ENCODE results near the gene SHANK3. TPM values are rescaled to one million over a fixed set of nuclear protein-coding genes. Genes with fewer than 3 reads are reported as not detected.

Gene SHANK3
- polyA plus RNA-seq (2013, experiment 1 of 2) = 25.5 TPM
- polyA plus RNA-seq (2013, experiment 2 of 2) = 17.5 TPM

- Histone ChIP-seq H3K27ac (ENCODE audit: low read depth, low read length, severe bottlenecking) (peak within 1 kb of the TSS; percentile 57), H3K9me3 (ENCODE audit: control insufficient read depth, low read length) (no peaks in the 10 kb centered on the region), H3K4me1 (ENCODE audit: control insufficient read depth, insufficient read depth, low read length, poor library complexity, severe bottlenecking) (peaks cover 8% of the 10 kb centered on the region), H3K4me3 (ENCODE audit: extremely low read depth, insufficient read depth, low read length, poor library complexity, severe bottlenecking) (peak within 1 kb of the TSS; percentile 46), H3K36me3 (ENCODE audit: control insufficient read depth, insufficient read depth, low read length) (peaks cover 11% of the 10 kb centered on the region)
- WGBS, 2 experiments (ENCODE audit: insufficient coverage in 2 of 2) = 69 to 77% methylated on average over 10 to 20 of the region's 23 CpGs
These were observed at the start of gene SHANK3 for GRCh38 chr22:50672471-50673230. Gene SHANK3, plus strand, starts transcription at chr22:50672823.

- Histone ChIP-seq H3K36me3 (ENCODE audit: control insufficient read depth, insufficient read depth, low read length) (peaks cover 7% of the 10 kb centered on the region), H3K27ac (ENCODE audit: low read depth, low read length, severe bottlenecking) (no peak overlapping the region), H3K9me3 (ENCODE audit: control insufficient read depth, low read length) (no peaks in the 10 kb centered on the region), H3K4me1 (ENCODE audit: control insufficient read depth, insufficient read depth, low read length, poor library complexity, severe bottlenecking) (peaks cover 16% of the 10 kb centered on the region), H3K4me3 (ENCODE audit: extremely low read depth, insufficient read depth, low read length, poor library complexity, severe bottlenecking) (no peak overlapping the region)
- 91 to 93% methylated on average over 13 to 14 of the region's 16 CpGs for WGBS, 2 experiments (ENCODE audit: insufficient coverage in 2 of 2)
These were observed 48.1 kb upstream of the SHANK3 start for GRCh38 chr22:50624347-50625130.

GRCh38 chr22:50625131-50625567 lies 47.5 kb upstream of the SHANK3 start:
- Histone ChIP-seq H3K4me1 (ENCODE audit: control insufficient read depth, insufficient read depth, low read length, poor library complexity, severe bottlenecking) (peaks cover 16% of the 10 kb centered on the region), H3K27ac (ENCODE audit: low read depth, low read length, severe bottlenecking) (no peak overlapping the region), H3K36me3 (ENCODE audit: control insufficient read depth, insufficient read depth, low read length) (peaks cover 7% of the 10 kb centered on the region), H3K4me3 (ENCODE audit: extremely low read depth, insufficient read depth, low read length, poor library complexity, severe bottlenecking) (no peak overlapping the region), H3K9me3 (ENCODE audit: control insufficient read depth, low read length) (no peaks in the 10 kb centered on the region)
- 97 to 98% methylated on average over 8 to 13 of the region's 14 CpGs for WGBS, 2 experiments (ENCODE audit: insufficient coverage in 2 of 2)

- no peaks in the 10 kb centered on the region for H3K9me3 ChIP-seq (ENCODE audit: control insufficient read depth, low read length)
- peaks cover 16% of the 10 kb centered on the region for H3K4me1 ChIP-seq (ENCODE audit: control insufficient read depth, insufficient read depth, low read length, poor library complexity, severe bottlenecking)
- H3K4me3 ChIP-seq (ENCODE audit: extremely low read depth, insufficient read depth, low read length, poor library complexity, severe bottlenecking) = no peak overlapping the region
- H3K27ac ChIP-seq (ENCODE audit: low read depth, low read length, severe bottlenecking) = no peak overlapping the region
- 93 to 94% methylated on average over 21 to 27 of the region's 27 CpGs for WGBS, 2 experiments (ENCODE audit: insufficient coverage in 2 of 2)
- H3K36me3 ChIP-seq (ENCODE audit: control insufficient read depth, insufficient read depth, low read length) = peaks cover 7% of the 10 kb centered on the region
These were observed 46.9 kb upstream of the SHANK3 start for GRCh38 chr22:50625568-50626313.

- no peaks in the 10 kb centered on the region for H3K9me3 ChIP-seq (ENCODE audit: control insufficient read depth, low read length)
- WGBS, 2 experiments (ENCODE audit: insufficient coverage in 2 of 2) = 88 to 96% methylated on average over 9 to 10 of the region's 12 CpGs
- H3K4me1 ChIP-seq (ENCODE audit: control insufficient read depth, insufficient read depth, low read length, poor library complexity, severe bottlenecking) = peaks cover 12% of the 10 kb centered on the region
- peaks cover 7% of the 10 kb centered on the region for H3K36me3 ChIP-seq (ENCODE audit: control insufficient read depth, insufficient read depth, low read length)
- H3K4me3 ChIP-seq (ENCODE audit: extremely low read depth, insufficient read depth, low read length, poor library complexity, severe bottlenecking) = no peak overlapping the region
- no peak overlapping the region for H3K27ac ChIP-seq (ENCODE audit: low read depth, low read length, severe bottlenecking)
These were observed 46.2 kb upstream of the SHANK3 start for GRCh38 chr22:50626314-50626849.

- Histone ChIP-seq H3K9me3 (ENCODE audit: control insufficient read depth, low read length) (no peaks in the 10 kb centered on the region), H3K4me1 (ENCODE audit: control insufficient read depth, insufficient read depth, low read length, poor library complexity, severe bottlenecking) (peaks cover 8% of the 10 kb centered on the region), H3K4me3 (ENCODE audit: extremely low read depth, insufficient read depth, low read length, poor library complexity, severe bottlenecking) (peak overlapping the region; percentile 76), H3K27ac (ENCODE audit: low read depth, low read length, severe bottlenecking) (no peak overlapping the region), H3K36me3 (ENCODE audit: control insufficient read depth, insufficient read depth, low read length) (peaks cover 7% of the 10 kb centered on the region)
- WGBS, 2 experiments (ENCODE audit: insufficient coverage in 2 of 2) = 70 to 73% methylated on average over 30 to 34 of the region's 42 CpGs
These were observed 45.6 kb upstream of the SHANK3 start for GRCh38 chr22:50626850-50627641.

- peak within 1 kb of the TSS; percentile 76 for H3K4me3 ChIP-seq (ENCODE audit: extremely low read depth, insufficient read depth, low read length, poor library complexity, severe bottlenecking)
- H3K4me1 ChIP-seq (ENCODE audit: control insufficient read depth, insufficient read depth, low read length, poor library complexity, severe bottlenecking) = peaks cover 8% of the 10 kb centered on the region
- H3K9me3 ChIP-seq (ENCODE audit: control insufficient read depth, low read length) = no peaks in the 10 kb centered on the region
- WGBS, 2 experiments (ENCODE audit: insufficient coverage in 2 of 2) = 1% methylated on average over 60 to 67 of the region's 88 CpGs
- peaks cover 7% of the 10 kb centered on the region for H3K36me3 ChIP-seq (ENCODE audit: control insufficient read depth, insufficient read depth, low read length)
- no peak within 1 kb of the TSS for H3K27ac ChIP-seq (ENCODE audit: low read depth, low read length, severe bottlenecking)
These were observed 44.7 kb upstream of the SHANK3 start, which contains the start of gene ARSA for GRCh38 chr22:50627642-50628542. Gene ARSA, minus strand, starts transcription at chr22:50628152. Its CDS starts 373 bp downstream, at chr22:50627779.

- H3K4me3 ChIP-seq (ENCODE audit: extremely low read depth, insufficient read depth, low read length, poor library complexity, severe bottlenecking) = peak overlapping the region; percentile 76
- WGBS, 2 experiments (ENCODE audit: insufficient coverage in 2 of 2) = 71 to 72% methylated on average over 11 of the region's 16 CpGs
- H3K4me1 ChIP-seq (ENCODE audit: control insufficient read depth, insufficient read depth, low read length, poor library complexity, severe bottlenecking) = peaks cover 8% of the 10 kb centered on the region
- peaks cover 7% of the 10 kb centered on the region for H3K36me3 ChIP-seq (ENCODE audit: control insufficient read depth, insufficient read depth, low read length)
- H3K27ac ChIP-seq (ENCODE audit: low read depth, low read length, severe bottlenecking) = no peak overlapping the region
- no peaks in the 10 kb centered on the region for H3K9me3 ChIP-seq (ENCODE audit: control insufficient read depth, low read length)
These were observed 44.0 kb upstream of the SHANK3 start for GRCh38 chr22:50628543-50629134.

- Histone ChIP-seq H3K36me3 (ENCODE audit: control insufficient read depth, insufficient read depth, low read length) (peaks cover 5% of the 10 kb centered on the region), H3K4me3 (ENCODE audit: extremely low read depth, insufficient read depth, low read length, poor library complexity, severe bottlenecking) (no peak overlapping the region), H3K27ac (ENCODE audit: low read depth, low read length, severe bottlenecking) (no peak overlapping the region), H3K4me1 (ENCODE audit: control insufficient read depth, insufficient read depth, low read length, poor library complexity, severe bottlenecking) (peaks cover 8% of the 10 kb centered on the region), H3K9me3 (ENCODE audit: control insufficient read depth, low read length) (no peaks in the 10 kb centered on the region)
- WGBS, 2 experiments (ENCODE audit: insufficient coverage in 2 of 2) = 91 to 92% methylated on average over 2 to 5 of the region's 5 CpGs
These were observed 42.2 kb upstream of the SHANK3 start for GRCh38 chr22:50630376-50630775.

Measured in mesodermal cell (in vitro differentiated cells).